HG03521 (cell line): ENCODE data around the gene FCHO1.
A peak's percentile ranks its signal among the peaks of the same experiment; 100 is the strongest.

Source experiments
- ATAC-seq: cut with Tn5 transposase; IDR thresholded peaks from one replicate; pipeline ENCODE4 v1.9.1; 2021; ENCODE audit warnings: mild to moderate bottlenecking, moderate library complexity; ENCODE audit not compliant: unreplicated experiment

The FCHO1 gene, protein sequence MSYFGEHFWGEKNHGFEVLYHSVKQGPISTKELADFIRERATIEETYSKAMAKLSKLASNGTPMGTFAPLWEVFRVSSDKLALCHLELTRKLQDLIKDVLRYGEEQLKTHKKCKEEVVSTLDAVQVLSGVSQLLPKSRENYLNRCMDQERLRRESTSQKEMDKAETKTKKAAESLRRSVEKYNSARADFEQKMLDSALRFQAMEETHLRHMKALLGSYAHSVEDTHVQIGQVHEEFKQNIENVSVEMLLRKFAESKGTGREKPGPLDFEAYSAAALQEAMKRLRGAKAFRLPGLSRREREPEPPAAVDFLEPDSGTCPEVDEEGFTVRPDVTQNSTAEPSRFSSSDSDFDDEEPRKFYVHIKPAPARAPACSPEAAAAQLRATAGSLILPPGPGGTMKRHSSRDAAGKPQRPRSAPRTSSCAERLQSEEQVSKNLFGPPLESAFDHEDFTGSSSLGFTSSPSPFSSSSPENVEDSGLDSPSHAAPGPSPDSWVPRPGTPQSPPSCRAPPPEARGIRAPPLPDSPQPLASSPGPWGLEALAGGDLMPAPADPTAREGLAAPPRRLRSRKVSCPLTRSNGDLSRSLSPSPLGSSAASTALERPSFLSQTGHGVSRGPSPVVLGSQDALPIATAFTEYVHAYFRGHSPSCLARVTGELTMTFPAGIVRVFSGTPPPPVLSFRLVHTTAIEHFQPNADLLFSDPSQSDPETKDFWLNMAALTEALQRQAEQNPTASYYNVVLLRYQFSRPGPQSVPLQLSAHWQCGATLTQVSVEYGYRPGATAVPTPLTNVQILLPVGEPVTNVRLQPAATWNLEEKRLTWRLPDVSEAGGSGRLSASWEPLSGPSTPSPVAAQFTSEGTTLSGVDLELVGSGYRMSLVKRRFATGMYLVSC

DNA sequence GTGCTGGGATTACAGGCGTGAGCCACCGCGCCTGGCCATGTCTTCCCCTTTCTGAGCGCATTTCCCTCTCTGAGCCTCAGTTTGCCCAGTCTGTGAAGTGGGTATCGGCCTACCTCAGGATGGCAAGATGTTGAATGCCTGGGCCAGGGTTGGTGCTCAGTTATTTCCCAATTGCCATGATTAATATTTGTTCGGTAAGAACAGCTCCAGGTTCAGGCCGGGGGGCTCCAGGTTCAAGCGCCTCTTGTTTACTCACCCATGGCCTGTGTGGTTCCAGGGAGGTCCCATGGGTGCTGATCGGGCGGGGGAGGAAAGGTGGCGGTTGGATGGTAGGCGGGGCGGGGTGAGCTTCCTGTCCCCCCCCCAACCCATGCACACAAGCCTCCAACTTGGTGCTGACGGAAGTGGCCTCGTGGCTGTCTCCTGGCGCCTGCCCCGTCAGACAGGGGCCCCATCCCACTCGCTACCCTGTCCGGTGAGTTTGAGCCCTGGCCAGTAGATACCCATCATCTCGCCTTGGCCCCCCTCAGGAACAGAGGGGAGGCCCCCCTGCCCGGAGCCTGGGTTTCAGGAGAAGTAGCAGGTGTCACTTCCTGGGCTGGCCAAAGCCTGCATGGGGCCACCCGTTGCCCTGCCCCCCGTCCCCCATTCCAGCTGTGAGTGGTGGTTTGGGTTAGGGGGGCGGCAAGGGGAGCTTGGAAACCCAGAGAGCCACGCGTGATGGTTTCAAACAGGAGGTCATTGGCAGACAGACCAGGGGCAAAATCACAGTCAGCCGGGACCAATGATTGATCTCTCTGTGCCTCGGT, at the start of gene FCHO1:
Gene FCHO1 (plus strand): TSS at position 375 of the 809 bp plus-strand sequence. CDS start 3,688 bp downstream, outside the sequence.
- peak; percentile 39 for ATAC-seq

DNA sequence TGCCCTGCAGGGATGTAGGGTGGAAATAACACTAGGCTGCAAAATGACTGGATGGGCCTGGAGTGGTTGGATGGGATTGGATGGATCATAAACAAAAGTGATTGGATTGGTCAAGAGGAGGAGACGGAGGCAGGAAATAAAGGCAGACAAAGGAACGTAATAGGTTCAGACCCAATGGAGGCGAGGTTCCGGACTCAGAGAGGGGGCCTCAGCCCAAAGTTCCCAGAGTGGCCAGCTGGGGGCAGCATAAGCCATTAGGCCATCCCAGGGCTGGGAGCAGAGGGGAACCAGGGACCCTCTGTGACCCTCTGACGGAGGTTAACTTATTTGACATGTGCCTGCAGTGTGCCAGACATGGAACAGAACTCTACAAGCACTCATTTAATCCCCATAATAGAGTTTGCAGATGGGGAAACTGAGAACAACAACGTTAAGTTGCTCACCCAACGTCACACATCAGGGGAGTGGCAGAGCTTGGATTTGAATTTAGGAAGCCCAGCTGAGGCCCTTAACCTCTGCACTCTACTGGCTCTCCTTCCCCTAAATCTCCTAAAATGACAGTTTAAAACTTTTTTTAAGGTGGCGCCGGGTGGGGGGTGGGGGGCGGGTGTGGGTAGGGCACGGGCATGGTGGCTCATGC, 47.3 kb upstream of the FCHO1 start:
- ATAC-seq = no peak

DNA sequence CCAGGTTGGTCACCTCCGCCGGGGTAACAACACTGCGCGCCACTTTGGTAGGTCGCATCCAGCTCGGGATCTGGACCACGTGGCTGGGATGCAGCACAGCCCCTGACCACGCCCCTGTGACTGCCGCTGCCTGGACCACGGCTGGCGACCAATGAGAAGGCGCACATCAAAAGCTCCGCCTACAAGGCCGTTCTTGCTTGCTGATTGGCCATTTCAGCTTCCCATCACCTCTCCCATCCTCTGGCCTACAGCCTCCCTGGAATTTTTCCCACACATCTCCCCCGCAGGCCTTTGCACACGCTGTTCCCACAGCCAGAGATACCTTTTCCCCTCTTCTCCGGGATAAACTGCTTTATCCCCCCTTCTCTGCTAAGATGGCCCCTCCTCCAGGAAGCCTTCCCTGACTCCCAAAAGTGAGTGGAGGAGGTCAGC, 44.5 kb upstream of the FCHO1 start:
- no peak for ATAC-seq

DNA sequence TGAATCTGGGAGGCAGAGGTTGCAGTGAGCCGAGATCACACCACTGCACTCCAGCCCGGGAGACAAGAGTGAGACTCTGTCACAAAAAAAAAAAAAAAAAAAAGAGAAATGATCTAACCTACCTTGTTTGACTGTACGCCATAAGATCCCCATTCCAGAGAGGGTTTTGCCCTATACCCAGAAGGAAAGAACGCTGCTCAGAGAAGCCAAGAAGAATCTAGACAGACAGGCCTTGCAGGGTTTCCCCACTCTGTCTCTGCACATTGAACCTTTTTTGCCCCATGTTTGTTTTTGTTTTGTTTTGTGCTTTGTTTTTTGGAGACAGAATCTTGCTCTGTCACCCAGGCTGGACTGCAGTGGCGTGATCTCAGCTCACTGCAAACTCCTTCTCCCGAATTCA, 39.4 kb upstream of the FCHO1 start:
- ATAC-seq = no peak

DNA sequence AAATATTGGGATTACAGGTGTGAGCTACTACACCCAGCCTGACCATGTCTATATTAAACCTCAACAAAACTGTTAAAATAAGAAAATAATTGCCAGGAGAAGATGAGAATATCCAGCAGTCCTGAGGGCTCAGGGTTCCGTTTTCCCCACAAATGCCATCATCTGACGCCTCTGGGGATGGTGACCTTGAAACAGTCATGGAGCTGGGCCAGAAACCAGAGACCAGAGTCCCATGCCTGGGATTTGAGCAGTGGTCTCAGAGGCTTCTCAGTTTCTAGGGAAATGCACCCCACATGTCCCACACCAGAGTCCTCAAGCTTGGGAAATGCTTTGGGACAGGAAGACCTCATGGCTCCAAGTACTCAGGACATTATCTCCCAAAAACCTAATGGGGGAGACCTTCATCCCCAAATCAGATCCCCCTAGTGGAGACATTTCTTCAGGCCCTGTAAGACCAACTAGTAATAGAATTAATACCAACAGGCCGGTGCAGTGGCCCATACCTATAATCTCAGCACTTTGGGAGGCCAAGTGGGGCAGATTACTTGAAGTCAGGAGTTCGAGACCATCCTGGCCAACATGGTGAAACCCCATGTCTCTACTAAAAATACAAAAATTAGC, 34.9 kb upstream of the FCHO1 start:
- ATAC-seq = no peak

DNA sequence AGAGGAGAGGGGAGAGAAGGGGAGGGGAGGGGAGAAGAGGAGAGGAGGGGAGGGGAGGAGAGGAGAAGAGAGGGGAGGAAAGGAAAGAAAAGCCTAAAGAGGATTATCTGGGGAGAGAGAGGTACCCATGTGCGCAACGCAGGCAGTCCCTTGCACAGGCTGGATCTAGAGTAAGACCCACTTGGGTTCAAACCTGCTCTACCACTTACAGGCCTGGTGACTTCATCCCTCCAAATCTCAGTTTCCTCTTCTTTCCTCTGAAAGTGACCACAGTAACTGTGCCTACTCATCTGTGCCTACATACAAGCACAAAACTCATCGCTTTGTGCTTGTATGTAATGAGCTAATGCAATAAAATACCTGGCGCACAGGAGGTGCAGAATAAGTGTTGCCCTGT, 32.7 kb upstream of the FCHO1 start:
- ATAC-seq = no peak

DNA sequence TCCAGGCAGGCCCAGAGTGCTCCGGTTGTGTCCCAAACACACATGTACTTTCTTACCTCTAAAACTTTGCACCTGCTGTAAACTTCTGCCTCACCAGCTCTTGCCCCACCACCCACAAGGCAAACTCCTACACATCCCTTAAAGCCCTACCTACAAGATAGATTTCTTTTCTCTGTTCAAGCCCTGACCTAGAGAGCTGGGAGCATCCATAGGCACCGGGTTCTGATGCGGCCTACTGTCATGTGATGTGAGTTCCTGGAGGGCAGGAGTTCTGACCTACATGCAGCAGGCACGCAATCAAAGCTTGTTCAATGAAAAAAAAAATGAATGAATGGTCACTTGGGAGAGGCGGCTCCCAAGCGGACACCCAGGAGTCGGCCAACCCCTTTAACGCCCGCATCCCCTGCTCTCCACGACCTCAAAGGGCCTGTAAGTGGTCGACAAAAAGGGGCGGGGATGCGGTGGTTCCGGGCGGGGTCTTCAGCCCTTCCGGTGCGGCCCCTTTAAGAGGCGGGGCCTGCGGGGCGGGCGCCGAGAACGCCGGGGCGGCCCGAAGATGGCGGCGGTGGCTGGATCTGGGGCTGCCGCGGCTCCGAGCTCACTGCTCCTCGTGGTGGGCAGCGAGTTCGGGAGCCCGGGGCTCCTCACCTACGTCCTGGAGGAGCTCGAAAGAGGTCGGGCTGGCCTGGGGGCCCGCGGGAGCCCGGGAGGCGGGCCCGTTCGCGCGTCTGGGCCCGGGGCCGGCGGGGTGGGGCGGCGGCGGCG, 32.1 kb upstream of the FCHO1 start, which contains the start of gene MAP1S:
Gene MAP1S (plus strand): TSS at position 534 of the 765 bp plus-strand sequence. CDS start 23 bp downstream, at position 557.
- peak; percentile 60 for ATAC-seq

DNA sequence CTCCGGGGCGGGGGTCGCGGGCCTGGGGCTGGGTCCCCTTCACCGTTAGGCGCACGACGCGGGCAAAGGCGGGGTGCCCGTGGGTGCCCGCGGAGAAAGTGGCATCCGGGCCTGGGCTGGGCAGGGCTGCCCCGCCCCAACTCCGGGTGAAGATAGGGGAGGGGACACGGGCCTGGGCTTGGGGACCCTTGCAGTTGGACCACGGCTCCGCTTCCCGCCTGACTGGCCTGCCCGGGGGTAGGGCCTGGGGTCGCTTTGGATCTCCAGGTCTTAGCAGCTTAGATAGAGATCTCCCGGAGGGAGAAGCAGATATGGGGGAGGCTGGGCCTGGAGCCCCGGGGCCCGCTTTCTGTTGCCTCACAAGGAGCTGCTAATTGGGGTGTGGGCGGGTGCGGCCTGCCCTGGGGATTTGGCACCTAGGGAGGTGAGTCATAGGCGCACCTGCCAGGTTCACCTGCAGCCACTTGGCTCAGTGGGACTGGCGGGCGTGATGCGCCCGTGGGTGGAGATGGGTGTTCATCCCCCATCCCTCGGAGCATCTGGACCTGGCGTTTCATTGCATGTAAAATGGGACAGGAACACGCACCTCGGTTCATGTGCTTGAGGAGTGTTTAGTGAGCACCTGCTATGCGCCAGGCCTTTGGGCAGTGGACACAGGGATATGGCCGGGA, 31.4 kb upstream of the FCHO1 start:
- ATAC-seq = peak; percentile 21

DNA sequence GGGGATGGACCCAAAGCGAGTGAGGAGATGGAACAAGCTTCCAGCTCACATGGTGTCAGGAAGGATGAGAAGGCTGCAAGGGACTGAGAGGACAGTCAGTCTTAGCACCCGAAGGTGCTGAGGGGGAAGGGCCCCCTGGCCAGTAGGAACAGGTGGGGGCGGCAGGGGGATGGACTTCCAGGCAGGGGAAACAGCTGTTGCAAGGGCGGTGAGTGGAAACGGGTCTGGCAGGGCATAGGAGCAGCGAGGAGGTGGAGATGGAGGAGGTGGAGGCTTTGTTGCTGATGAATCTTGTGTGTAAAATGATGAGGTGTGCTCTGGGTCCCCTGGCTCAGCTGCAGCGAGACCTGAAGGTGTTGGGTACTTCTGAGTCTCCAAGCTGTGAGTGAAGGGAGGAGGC, 30.8 kb upstream of the FCHO1 start:
- no peak for ATAC-seq

DNA sequence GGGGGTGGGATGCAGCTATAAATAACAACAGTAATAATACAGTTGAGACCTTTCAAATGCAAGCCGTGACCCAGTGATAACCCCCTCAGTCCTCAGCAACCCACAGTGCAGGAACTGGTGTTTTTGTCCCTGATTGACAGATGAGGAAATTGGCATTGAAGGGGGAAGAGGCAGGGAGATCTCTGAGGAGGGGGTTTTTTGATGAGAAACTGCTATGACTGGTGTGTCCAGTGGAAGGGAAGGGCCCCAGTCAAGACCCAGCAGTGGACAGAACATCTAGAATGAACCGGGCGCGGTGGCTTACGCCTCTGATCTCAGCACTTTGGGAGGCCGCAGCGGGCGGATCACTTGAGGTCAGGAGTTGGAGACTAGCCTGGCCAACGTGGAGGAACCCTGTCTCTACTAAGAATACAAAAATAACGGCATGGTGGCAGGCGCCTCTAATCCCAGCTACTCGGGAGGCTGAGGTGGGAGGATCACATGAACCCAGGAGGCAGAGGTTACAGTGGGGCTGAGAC, 30.1 kb upstream of the FCHO1 start:
- no peak for ATAC-seq

DNA sequence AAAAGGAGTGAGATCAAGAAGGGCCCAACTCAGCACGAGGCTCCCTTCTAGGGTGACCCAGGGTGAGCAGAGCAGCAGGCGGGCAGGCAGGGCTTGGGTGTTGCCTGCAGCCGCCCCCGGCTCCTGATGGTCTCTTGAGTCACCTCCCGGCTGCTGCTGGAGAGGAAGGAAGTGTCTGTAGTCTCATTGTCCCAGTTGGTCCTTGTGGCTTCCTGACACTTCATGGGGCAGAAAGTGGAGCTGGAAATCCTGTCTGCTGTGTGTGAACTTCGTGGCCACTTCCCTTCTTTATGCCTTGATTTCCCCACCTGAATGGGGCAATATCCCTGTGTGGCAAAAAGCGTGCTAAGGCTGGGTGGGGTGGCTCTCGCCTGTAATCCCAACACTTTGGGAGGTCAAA, 29.5 kb upstream of the FCHO1 start:
- no peak for ATAC-seq

DNA sequence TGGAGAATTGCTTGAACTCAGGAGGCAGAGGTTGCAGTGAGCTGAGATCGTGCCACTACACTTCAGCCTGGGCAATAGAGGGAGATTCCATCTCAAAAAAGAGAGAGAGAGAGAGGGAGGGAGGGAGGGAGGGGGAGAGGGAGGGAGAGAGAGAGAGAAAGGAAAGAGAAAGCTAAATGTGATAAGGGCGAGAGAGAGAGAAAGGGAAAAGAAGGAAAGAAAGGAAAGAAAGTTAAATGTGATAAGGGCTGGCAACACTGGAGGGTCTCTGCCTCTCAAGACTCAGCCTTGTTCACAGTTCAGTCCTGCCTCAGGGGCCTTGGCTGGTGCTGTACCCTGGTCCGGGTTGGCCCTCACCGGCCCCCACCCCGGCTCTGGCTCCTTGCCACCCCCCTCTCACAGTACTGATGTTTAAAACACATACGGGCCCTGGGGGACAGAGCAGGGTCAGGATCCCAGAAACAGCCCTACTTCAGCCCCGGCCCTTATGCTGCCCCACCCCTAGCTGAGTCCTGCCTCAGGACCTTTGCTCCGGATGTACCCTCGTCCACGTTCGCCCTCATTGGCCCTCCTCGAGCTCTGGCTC, 28.5 kb upstream of the FCHO1 start:
- ATAC-seq = no peak

DNA sequence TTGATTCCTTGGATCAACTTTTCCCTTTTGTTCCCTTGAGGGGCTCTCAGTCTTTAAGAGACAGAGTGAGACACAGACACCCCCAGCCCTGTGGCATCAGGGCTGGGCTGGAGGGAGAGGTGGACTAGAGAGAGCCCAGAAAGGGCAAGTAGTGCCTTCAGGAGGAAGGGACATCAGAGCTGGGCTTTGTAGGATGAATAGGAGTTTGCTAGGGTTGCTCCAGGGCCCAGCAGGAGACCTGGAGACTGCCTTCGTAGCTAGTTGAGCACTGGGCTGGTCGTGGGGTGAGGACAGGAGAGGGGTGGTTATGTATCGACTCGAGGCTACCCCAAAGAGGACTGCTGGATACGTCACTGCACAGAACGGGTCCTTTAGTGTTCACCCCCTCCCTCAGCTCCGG, 26.6 kb upstream of the FCHO1 start:
- ATAC-seq = no peak

DNA sequence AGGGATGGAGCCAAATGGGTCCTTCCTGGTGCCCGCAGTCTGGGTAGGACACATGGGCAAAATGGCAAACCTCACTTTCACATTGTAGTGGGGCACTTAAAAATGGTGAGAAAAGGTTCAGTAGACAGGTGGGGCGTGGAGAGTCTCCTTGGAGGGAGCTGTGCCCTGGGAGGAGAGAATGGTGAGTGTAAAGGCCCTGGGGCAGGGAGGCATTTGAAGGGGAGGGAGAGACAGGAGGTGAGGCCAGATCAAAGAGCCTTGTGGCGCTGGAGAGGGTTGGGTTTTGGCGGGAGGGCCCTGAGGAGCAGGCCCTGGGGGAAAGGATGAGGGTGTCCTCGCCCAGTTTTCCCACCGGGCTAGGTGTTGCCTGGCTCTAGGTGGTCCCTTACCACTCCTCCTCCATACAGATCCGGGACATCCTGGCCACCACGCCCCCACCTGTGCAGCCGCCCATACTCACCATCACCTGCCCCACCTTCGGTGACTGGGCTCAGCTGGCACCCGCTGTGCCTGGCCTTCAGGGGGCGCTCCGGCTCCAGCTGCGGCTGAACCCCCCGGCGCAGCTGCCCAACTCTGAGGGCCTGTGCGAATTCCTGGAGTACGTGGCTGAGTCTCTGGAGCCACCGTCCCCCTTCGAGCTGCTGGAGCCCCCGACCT, 25.7 kb upstream of the FCHO1 start:
- no peak for ATAC-seq

DNA sequence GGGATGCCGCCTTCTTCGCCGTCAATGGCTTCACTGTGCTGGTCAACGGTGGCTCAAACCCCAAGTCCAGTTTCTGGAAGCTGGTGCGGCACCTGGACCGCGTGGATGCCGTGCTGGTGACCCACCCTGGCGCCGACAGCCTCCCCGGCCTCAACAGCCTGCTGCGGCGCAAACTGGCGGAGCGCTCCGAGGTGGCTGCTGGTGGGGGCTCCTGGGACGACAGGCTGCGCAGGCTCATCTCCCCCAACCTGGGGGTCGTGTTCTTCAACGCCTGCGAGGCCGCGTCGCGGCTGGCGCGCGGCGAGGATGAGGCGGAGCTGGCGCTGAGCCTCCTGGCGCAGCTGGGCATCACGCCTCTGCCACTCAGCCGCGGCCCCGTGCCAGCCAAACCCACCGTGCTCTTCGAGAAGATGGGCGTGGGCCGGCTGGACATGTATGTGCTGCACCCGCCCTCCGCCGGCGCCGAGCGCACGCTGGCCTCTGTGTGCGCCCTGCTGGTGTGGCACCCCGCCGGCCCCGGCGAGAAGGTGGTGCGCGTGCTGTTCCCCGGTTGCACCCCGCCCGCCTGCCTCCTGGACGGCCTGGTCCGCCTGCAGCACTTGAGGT, 25.0 kb upstream of the FCHO1 start:
- ATAC-seq = no peak

DNA sequence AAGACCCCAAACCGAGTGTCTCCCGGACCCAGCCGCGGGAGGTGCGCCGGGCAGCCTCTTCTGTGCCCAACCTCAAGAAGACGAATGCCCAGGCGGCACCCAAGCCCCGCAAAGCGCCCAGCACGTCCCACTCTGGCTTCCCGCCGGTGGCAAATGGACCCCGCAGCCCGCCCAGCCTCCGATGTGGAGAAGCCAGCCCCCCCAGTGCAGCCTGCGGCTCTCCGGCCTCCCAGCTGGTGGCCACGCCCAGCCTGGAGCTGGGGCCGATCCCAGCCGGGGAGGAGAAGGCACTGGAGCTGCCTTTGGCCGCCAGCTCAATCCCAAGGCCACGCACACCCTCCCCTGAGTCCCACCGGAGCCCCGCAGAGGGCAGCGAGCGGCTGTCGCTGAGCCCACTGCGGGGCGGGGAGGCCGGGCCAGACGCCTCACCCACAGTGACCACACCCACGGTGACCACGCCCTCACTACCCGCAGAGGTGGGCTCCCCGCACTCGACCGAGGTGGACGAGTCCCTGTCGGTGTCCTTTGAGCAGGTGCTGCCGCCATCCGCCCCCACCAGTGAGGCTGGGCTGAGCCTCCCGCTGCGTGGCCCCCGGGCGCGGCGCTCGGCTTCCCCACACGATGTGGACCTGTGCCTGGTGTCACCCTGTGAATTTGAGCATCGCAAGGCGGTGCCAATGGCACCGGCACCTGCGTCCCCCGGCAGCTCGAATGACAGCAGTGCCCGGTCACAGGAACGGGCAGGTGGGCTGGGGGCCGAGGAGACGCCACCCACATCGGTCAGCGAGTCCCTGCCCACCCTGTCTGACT, 24.1 kb upstream of the FCHO1 start:
- no peak for ATAC-seq
